T-helper 9 cell (primary cell): ENCODE data around the gene ATP11A.

ENCODE experiments used
- DNase-seq: peaks from one replicate; pipeline ENCODE4 v3.0.0-alpha.2; 2020

Gene ATP11A

DNA sequence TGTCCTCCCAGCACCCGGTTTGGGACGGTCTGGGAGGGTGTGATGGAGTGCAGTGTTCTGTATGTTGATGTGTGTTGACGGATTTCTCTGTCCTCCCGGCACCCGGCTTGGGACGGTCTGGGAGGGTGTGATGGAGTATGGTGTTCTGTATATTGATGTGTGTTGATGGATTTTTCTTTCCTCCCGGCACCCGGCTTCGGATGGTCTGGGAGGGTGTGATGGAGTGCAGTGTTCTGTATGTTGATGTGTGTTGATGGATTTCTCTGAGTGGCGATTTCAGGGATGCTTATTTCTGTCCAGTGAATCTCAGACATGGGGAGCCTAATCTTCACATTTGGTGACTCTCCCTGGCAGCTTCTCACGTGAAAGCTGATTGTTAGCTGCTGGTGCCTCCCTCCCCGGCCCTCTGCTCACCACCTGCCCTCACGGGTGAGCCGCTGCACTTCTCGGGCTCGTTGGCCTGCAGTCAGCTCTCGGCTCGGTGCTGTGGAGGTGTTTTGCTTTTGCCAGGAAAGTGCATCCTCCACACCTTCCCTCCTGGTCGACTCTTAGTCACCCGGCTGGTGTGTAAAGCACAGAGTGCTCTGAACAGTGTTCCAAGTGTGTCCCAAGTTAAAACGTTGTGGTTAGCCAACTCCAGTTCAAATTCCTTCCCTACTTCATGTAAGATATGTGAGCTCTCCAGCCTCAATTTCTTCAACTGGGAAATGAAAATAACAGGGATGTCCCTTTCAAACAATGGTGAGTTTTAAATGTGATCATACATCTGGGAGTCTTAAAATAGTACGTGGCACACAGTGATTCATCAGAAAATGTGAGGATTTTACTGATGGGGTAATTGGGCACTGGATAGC, 54.6 kb downstream of the ATP11A start:
- no peak for DNase-seq

DNA sequence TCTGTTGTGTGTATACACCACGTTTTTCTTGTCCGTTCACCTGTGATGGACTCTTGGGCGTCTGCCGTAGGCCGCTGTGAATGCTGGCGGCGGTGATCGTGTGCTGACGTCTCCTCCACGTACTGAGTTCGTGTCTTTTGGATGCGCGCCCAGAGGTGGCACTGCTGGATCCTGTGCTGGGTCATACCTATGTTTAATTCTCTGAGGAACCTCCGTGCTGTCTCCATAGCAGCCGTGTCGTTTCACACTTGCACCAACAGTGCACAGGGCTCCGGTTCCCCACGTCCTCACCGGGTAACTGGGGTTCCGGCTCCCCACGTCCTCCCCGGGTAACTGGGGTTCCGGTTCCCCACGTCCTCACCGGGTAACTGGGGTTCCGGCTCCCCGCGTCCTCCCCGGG, 56.2 kb downstream of the ATP11A start:
- no peak for DNase-seq

DNA sequence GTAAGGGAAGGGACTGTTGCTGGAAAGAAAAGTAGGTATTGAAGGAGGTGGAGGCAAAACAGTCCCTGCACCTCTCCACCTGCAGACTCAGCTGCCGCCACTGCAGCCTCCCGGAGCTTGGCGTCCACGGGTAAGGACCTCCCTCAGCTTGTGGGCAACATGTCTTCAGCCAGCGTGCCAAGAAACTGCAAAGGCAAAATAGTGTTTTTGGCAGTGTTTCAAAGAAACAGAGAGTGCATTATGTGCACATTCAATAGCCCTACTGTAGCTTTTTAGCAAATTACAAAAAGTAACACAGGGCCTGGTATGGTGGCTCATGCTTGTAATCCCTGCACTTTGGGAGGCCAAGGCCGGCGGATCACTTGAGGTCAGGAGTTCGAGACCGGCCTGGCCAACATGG, 57.4 kb downstream of the ATP11A start:
- DNase-seq = no peak

DNA sequence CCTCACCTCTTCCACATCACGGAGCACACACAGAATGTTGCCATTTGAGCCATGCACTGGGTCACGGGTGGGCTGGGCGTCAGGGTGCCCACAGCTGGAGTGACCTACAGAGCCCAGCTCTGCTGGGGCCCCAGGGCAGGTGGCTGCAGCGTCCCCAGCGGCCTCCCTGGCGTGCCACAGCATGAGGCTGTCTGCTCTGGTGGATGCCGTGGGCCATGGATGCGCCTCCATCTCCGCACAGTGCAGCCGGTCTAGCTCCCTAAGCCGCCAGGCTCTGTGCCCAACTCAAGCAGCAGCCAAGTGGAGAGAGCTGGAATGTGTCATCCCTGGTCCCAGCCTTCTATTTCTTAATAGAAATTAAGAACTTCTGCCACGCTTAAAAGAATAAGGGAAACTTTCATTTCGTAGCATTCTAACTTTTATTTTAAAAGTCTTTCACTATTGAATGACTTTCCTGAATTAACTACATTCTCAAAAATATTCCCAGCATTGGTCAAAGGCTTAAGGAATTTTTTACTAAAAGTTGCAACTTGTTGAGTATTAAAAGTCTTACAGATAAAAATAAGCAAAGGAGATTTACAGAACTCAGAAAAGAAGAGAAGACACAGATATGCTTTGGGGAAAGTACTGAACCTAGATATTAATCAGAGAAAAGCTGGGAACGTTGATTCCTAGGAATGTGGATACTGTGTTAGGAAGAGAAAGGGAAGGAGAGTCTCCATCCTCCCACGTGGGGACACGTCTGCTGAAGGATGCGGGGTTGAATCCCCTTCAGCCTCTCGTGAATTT, 59.3 kb downstream of the ATP11A start:
- no peak for DNase-seq

DNA sequence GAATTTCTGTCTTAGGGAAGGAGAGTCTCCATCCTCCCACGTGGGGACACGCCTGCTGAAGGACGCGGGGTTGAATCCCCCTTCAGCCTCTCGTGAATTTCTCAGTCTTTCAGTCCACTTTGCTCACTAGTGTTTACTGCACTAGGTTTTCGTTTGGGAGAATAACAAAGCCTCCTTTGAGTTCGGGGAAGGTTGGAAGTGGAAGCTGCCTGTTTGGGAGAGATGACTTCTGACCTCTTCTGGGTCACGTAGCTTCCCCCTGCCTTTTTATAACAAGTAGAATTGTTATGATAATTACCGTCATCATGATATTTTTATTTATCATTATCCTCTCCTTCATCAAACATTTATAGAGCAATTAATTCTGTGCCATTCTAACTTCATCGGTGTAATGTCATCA, 60.7 kb downstream of the ATP11A start:
- DNase-seq = no peak

DNA sequence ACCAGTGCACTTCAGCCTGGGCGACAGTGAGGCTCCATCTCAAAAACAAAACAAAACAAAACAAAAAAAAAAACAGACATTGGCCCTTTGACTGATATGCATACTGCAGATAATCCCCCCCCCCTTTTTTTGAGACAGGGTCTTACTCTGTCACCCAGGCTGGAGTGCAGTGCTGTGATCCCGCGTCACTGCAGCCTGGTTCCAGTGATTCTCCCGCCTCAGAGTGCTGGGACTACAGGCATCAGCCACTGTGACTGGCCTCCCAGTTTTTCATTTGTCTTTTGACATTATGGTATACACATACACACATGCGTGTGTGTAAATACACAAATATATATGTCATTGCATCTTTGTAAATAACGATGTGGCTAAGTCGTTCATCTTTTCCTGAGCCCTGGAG, 61.8 kb downstream of the ATP11A start:
- no peak for DNase-seq

DNA sequence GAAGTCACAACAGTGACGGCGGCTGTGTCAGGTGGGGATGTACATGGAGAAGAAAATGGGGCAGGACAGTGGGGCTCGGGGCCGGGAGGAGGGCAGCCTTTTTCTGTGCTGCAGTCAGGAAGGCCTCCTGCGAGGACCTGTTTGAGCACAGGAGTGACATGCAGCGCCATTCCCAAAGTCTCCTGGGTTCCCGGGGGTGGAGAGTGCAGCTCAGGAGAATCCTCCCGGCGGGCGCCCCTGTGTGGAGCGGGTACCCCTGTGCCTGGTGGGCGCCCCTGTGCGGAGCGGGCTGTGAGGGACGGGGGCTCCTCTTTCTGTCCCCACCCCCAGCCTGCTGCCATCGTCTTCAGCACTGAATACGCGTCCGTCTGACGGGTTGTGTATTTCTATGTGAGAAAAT, 62.4 kb downstream of the ATP11A start:
- no peak for DNase-seq

DNA sequence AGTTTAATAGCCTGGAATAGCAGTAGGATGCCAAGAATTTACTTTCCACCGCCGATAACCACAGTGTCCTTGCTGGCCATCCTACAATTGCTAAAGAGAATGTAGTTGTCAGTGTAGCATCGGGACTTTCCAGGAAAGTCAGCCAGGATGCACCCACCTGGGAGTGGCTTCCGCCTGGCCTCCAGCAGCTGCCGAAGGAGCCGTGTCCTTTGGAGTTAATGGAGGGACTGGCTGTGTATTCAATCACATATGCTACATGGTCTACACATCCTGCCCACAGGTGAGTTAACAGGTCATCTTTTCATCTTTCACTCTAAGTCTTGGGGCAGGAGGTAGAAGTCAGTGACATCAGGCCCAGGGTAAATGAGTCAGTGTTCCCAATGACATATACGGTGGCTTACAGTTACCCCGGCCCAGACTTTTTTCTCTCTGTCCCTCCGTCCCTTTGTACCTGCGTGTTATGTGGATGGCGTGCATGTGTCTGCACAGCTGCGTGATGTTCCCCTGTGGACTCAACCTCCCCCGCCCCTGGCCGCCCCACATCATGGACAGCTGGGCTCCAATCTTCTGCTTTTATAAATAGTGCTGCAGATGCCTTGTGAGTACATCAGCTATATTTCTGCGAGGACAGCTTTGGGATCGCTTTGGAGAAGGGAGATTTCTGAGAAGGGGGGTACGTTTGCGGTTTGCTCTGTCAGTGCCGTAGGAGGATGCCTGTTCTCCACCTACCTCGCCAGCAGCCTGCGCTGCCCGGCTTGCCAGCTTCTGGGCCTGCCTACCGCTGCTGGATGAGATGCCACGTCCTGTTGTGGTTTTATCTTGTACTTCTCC, 63.1 kb downstream of the ATP11A start:
- DNase-seq = no peak

DNA sequence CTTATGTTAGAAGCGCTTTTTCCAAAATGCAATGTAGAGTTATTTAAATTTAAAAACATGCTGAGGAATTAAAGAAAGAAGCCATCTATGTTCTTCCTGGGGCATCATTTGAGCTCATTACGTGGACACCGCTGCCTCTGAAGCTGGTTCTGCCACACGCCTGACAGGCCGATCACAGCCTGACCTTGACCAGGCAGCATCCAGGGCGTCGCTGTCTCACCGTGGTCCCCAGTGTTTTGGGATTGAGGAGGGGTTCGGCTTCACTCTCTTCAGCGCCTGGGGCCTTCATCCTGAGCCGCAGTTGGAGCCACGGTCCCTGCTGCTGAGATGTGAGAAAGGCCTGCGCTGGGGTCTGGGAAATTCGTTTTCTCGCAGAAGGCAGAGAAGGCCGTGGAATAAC, 64.0 kb downstream of the ATP11A start:
- no peak for DNase-seq

DNA sequence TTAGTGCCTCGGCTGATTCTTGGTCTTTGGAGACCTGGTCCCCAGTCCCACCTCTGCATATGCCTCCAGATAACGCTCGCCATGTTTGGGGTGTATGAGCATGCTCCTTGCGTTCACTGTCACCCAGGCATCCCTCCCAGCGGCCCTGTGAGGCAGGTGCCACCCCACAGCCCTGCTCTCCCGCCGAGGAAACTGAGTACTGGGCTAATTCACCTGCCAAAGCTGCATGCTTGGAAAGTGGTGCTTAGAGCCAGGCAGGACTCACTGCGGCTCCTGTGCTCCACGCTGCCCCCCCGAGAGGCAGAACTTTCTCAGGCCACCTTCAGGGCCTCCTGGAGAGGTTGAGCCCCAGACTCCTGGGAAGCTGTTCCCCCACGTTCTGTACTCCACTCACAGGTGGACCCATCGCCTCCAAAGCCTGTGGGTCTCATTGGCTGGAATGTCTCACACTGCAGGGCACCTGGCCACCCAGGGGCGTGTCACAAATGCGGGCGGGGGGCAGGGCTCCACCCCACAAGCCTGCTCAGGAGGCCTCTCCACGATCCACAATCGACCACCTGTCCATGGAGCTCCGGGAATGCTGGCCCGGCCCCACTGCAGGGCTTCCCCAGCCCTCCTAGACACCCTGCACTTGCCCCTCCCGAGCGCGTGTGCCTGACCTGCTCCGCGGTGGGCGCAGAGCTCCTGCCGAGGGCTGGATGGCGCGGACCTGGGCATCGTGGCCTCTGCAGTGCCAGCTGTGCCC, 64.6 kb downstream of the ATP11A start:
- DNase-seq = no peak

DNA sequence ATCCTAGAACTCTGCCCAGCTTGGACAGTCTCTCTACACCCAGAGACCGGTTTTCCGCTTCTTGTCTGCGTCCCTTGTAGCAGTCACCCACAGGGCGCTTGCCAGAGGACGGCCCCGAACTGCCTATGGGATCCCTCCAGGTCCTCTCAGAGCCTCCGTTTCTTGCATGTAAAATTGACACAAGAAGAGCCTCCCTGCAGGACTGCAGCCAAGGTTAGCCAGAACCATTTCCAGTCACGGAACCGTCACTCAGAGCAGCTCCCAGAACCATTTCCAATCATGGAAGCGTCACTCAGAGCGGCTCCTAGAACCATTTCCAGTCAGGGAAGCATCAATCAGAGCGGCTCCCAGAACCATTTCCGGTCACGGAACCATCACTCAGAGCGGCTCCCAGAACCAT, 65.5 kb downstream of the ATP11A start:
- DNase-seq = no peak

DNA sequence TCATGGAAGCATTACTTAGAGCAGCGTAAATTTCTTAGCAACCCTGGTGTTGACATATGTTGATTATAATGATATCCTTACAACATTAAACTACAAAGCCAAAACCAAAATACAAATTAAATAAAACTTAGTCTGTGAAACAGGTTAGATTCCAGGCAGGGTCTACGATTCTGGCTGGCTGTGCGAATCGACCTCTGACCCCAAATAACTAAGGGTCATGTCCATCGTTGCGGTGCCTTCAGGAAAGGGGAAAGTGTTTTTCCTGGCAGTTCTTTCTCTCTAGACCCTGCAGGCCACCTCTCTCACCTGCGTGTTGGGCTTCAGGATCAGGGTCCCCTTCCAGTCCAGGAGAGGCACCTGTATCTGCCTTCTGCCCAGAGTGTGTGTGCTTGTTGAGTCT, 66.2 kb downstream of the ATP11A start:
- DNase-seq = no peak

DNA sequence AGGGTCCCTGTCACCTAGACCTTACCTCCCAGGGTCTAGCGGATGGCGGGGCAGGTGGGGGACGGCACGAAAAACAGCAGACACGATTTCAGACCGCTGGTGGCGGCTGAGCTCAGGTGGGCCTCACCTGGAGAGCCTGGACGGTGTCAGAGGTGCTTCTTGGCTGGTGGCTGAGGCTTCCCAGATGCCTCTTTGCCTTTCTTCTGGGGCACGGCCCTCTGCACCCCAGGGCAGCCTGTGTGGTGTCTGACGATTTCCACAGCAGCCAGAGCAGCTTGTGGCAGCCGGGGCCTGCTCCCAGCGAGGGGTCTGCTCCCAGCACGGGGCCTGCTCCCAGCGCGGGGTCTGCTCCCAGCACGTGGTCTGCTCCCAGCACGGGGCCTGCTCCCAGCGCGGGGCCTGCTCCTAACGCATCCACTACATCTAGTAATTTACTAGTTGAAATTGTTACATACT, 66.7 kb downstream of the ATP11A start:
- DNase-seq = no peak

DNA sequence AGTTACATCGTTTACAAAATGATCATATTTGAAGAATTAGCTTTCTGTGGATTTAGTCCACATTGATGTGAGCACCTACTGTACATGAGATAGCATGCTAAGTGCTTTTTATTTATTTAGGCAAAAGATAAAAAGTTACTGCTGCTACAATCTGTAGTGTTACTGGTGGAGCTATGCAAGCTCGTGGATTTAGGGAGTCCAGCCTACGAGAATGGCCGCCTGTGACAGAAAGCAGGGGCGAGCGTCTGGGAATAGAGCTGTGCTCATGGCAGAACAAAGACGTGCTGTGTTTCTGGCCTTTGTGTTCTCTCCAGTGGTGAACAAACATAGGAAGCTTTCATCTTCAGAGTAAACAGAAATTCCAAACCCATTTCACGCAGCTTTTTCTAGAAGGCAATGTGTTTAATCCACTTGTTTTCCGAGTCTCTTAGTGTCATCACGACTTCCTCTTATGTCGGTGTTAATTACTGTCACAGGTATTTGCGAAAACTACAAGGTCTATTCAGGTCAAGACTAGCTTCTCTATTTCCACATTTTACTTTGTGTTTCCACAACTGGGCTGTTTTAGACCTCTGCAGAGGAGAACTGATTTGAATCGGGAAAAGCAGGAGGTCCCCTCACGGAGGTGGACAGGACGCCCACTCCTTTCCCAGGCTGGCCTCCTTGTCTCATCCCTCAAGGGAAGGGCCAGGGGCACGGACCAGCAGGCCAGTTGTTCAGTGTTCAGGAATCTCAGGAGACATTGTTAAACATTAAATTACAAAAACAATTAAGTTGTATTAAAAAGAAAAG, 67.3 kb downstream of the ATP11A start:
- DNase-seq = no peak

DNA sequence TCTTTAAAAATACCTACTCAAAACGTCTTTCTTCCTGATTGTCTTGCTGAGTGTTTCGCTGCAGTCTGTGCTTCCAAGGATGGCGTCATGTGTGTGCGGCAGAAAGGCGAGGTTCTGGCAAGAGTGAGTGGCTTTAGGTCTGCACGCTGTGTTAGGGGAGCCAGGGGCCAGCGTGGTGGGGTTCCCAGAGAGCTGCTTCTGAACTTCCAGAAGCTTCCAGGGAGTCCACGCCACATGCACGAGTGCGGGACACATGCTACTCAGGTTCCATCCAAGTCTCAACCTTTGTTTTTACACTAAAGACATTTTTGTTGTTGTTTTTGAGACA, 67.9 kb downstream of the ATP11A start:
- no peak for DNase-seq

DNA sequence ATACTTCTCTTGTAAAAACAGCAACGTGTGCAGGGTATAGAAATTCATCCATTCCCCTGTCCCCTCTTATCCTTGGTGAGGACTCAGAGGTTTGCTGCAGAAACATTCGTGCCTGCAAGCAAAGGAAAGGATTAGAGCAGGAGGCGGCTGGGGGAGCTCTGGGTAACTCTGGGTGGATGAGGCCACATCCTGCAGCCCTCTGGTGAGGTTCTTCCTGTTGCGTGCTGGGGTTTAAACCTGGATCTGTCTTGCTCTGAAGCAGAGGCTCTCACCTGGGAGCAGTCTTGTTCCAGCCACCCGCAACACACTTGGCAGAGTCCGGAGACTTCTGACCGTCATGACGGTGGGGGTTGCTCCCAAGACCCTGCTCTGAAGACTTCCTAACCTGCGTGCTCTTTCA, 69.2 kb downstream of the ATP11A start:
- DNase-seq = no peak

DNA sequence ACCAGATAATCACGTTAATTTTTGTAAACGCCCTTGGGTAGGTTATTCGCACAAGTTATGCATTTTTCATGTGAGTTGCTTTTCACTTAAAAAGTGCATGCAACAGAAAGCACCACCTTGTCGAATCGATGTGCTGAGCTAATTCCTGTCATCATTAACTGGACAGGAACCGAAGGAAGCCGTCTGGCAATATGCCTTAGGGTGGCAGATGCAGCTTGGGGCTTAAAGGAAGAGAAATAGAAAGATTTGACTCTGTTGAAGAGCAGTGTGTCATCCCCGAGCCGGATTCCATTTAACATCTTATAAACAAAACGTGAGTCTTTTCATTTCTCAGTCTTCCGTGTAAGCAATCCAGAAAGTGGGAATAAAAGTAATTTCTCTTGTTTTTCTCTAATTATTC, 70.0 kb downstream of the ATP11A start:
- DNase-seq = no peak

DNA sequence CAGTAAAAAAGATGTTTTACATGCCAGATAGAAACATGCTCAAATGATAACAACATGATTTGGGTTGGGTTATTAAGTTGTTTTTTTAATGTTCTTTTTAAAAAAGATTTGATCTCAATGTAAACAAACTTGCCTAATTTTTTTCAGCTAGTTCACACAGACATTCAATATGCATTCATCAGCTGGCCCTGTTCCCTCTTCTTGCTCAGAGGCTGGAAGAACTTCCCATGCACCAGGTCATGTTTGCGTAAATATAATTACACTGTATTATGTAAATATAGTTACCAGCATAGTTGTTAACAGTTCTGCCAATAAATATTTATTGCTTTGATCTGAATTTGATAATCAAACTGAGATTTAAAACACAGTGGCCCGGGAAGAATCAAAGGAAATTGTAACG, 70.6 kb downstream of the ATP11A start:
- no peak for DNase-seq

DNA sequence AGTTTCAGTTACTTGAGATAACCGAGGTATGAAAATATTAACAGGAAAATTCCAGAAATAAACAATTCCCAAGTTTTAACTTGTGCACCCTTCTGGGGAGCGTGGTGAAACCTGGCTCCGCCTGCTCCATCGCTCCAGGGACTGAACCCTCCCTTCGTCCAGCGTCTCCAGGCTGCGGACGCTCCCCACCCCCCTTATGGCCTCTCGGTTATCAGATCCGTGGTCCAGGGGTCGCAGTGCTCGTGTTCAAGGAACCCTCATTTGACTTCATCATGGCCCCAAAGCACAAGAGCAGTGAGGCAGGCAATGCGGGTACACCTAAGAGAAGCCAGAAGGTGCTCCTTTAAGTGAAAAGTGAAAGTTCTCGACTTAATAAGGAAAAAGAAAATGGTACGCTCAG, 71.1 kb downstream of the ATP11A start:
- no peak for DNase-seq

DNA sequence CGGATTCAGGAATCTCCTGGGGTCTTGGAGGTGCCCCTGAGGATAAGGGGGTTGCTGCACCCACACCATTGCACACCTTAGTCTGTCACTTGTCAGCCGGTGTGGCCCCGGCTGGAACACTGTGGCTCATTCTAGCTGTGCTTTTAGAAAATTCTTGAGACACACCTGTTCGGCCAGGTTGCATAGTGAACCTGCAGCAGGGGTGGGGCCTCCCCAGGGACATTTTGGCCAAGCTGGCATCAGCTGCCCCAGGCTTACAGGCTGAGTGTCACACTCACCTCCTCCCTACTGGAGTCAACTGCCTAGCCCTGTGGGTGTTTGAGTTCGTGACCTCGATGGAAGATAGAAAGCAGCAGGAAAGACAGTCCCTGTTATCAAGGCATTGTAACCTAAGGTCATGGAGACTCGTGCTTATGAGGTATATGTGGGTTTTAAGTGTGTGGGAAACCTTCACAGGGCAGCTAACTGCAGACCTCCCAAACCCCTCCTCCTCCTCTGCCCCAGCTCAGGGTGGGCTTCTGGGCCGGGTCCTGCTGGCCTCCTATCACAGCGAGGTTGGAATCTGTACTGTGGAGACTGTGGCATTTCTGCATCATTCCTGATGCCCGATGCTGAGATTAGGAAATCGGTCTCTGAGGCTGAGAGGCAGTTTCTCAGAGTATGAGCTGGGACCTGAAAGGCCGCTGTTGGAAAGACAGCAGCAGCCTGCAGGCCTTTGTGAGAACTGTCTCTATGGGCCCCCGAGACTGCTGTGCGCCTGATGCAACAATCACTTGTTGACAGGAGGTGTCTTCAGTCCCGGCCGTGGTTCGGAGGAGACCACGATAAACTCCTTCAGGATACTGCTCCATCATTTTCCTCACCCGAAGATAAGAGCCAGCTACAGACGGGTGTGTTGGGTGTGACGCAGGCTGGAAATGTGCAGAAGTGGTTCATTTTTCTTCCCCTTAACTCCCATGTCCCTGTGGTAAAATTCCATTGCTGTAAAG, 72.2 kb downstream of the ATP11A start:
- DNase-seq = no peak

DNA sequence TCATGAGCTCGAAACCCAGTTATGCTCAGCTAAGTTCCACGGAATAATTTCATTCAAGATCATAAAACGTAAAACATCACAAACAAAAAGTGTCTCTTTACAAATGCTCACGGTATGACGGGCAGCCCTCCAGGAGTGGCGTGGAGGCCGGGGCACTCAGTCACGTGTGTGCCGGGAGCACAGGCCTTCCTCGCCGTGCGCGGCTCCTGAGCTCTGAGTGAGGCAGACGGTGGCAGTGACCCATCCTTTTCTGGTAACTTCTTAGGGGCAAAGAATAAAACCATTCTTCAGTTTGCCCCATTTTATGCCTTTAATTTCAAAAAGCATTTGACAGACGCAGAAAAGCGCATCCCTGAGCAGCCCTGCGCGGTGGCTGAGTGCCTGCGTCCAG, 72.8 kb downstream of the ATP11A start:
- no peak for DNase-seq
